K562 (cell line): ENCODE data around the gene POMZP3. TPM values are rescaled to one million over a fixed set of nuclear protein-coding genes. Genes with fewer than 3 reads are reported as not detected.
"Not testable (repeated sequence)": the region's sequence is repeated elsewhere in the genome, so short reads cannot be mapped to it uniquely, and the experiment has no call there.

ENCODE experiments used
- ATAC-seq: fragments of 200-7000 bp; cut with Tn5 transposase; 3 replicates; pipeline ENCODE4 v1.9.1; 2020; ENCODE audit warnings: moderate library complexity
- BruUV-seq: library from RNA; stranded (reverse); fragments of 400-500 nt; replicated peaks from 2 replicates; lab custom pipeline; 2021; lab: Mats Ljungman, UMichigan
- CTCF ChIA-PET: fragments of 300-600 bp; formaldehyde crosslinking; extraction: SDS; loops from one replicate; lab custom pipeline; 2021; ENCODE audit warnings: low intra/inter-chr PET ratio; lab: Yijun Ruan, JAX
- POLR2A ChIA-PET: fragments of 300-600, 350-650 bp; sonication (Branson Sonifier 250); formaldehyde crosslinking; extraction: SDS; loops from one replicate; lab custom pipeline; 2021; ENCODE audit warnings: antibody characterized with exemption, inconsistent platforms; lab: Yijun Ruan, JAX
- DNase-seq, 4 experiments: peaks; one replicate each; pipeline versions ENCODE4 v3.0.0 to v3.0.0-alpha.2; 2011 to 2018; ENCODE audit warnings: low spot score in 3 of 4, mixed read lengths in 3 of 4; ENCODE audit errors: extremely low read depth in 1 of 4
- FAIRE-seq: peaks from 2 replicates; lab custom pipeline; 2011; peaks lifted over from hg19 to GRCh38; lab: Jason Lieb, UNC
- H2AFZ ChIP-seq: 2 replicates; pipeline ENCODE4 v1.6.0; 2011; ENCODE audit warnings: low read depth, low read length, control low read depth, inconsistent platforms
- H3K27ac ChIP-seq: fragments of 200-600 bp; 3 replicates; pipeline ENCODE4 v1.8.0; 2011; ENCODE audit warnings: low read depth, mild to moderate bottlenecking, control low read depth, inconsistent platforms, low read length, moderate library complexity, mixed read lengths; ENCODE audit errors: extremely low read depth
- H3K27me3 ChIP-seq, 2 experiments: fragments of 300-600 bp in 1 of 2; 2 replicates in 1 of 2; 3 replicates in 1 of 2; pipeline versions ENCODE4 v1.6.0 to v1.8.0; 2011; ENCODE audit warnings: inconsistent platforms in 2 of 2, low read length in 2 of 2, mild to moderate bottlenecking in 1 of 2, mixed read lengths in 1 of 2, moderate library complexity in 1 of 2; ENCODE audit not compliant: control insufficient read depth in 2 of 2, insufficient read depth in 2 of 2
- H3K36me3 ChIP-seq: fragments of 300-600 bp; 3 replicates; pipeline ENCODE4 v1.8.0; 2011; ENCODE audit warnings: mild to moderate bottlenecking, low read length, inconsistent platforms; ENCODE audit not compliant: control insufficient read depth, insufficient read depth
- H3K4me1 ChIP-seq, 2 experiments: fragments of 200-600 bp in 1 of 2; replicated peaks in 1 of 2; 2 replicates in 1 of 2; 3 replicates in 1 of 2; pipeline versions ENCODE4 v1.5.1 to v1.8.0; 2011; ENCODE audit warnings: inconsistent platforms in 2 of 2, low read length in 2 of 2, mild to moderate bottlenecking in 1 of 2, mixed read lengths in 1 of 2, moderate library complexity in 1 of 2; ENCODE audit not compliant: control insufficient read depth in 2 of 2, insufficient read depth in 2 of 2
- H3K4me2 ChIP-seq: 2 replicates; pipeline ENCODE4 v1.6.1; 2011; ENCODE audit warnings: low read length, control low read depth, inconsistent platforms, mixed read lengths; ENCODE audit not compliant: insufficient read depth
- H3K4me3 ChIP-seq: fragments of 200-600 bp; sonication (generic), shearing (Covaris generic); 2 replicates; pipeline ENCODE4 v1.5.1; 2016; ENCODE audit warnings: control low read depth, inconsistent platforms
- H3K79me2 ChIP-seq: fragments of 200-600 bp; 3 replicates; pipeline ENCODE4 v1.8.0; 2011; ENCODE audit warnings: low read length, inconsistent platforms; ENCODE audit not compliant: control insufficient read depth, insufficient read depth
- H3K9ac ChIP-seq, 2 experiments: 2 replicates each; pipeline versions ENCODE4 v1.6.0 to v1.6.1; 2011; ENCODE audit warnings: low read depth in 2 of 2, low read length in 2 of 2, control low read depth in 1 of 2, inconsistent platforms in 1 of 2, mild to moderate bottlenecking in 1 of 2, mixed read lengths in 1 of 2; ENCODE audit not compliant: insufficient read depth in 1 of 2
- H3K9me1 ChIP-seq: one replicate; pipeline ENCODE4 v1.6.0; 2011; ENCODE audit warnings: inconsistent platforms, mild to moderate bottlenecking, low read length, moderate library complexity; ENCODE audit not compliant: control insufficient read depth, insufficient read depth
- H3K9me3 ChIP-seq: replicated peaks from 2 replicates; pipeline ENCODE4 v1.5.1; 2011; ENCODE audit warnings: low read depth, low read length, inconsistent platforms; ENCODE audit not compliant: control insufficient read depth, insufficient read depth
- H4K20me1 ChIP-seq: replicated peaks from 2 replicates; pipeline ENCODE4 v1.6.1; 2011; ENCODE audit warnings: low read length, inconsistent platforms, mixed read lengths; ENCODE audit not compliant: control insufficient read depth, insufficient read depth
- NFIC ChIP-seq: fragments of 450-650 bp; IDR thresholded peaks from 2 replicates; pipeline ENCODE4 v1.6.1; 2017; ENCODE audit warnings: mild to moderate bottlenecking, inconsistent platforms
- WGBS: fragments of 100-300 bp; shearing (Covaris generic); methylation state at CpG from one replicate; pipeline ENCODE4 v1.1.6; 2016; ENCODE audit warnings: low coverage, mixed read lengths; ENCODE audit not compliant: insufficient coverage; ENCODE audit errors: missing lambda C conversion rate; 5-methylcytosine and 5-hydroxymethylcytosine counted together
- in situ Hi-C: fragments of 300-500 bp; cut with MboI; formaldehyde crosslinking; loops from 4 replicates; pipeline ENCODE4 v1.15.0; 2018; ENCODE audit warnings: inconsistent platforms, mixed read lengths
- intact Hi-C: fragments of 100-400 bp; cut with micrococcal nuclease; formaldehyde crosslinking; loops from 2 replicates; pipeline ENCODE4 v1.14.2; 2022
- polyA plus RNA-seq, 8 experiments: library from polyadenylated mRNA; depleted of rRNA in 4 of 8; stranded (reverse) in 5 of 8; unstranded in 3 of 8; fragments of >200 nt; fragmentation: Nextera tagmentation in 2 of 8; fragmentation: Illumina TruSeq in 1 of 8; extraction: Ambion mirVana in 2 of 8; extraction: Trizol in 1 of 8; gene quantifications; 2 replicates each; pipeline versions ENCODE4 v1.2.1 to v1.2.3, GENCODE V29; 2011 to 2014; ENCODE audit warnings: inconsistent platforms in 1 of 8, missing spikeins in 1 of 8
- total RNA-seq, 7 experiments: library from RNA; depleted of rRNA in 6 of 7; stranded (reverse); fragments of >200 nt in 6 of 7; fragmentation: Illumina TruSeq in 2 of 7; extraction: Trizol in 2 of 7; gene quantifications; 2 replicates each; pipeline versions ENCODE4 v1.2.1 to v1.2.3, GENCODE V29; 2011 to 2021; ENCODE audit warnings: low replicate concordance in 1 of 7

The POMZP3 gene
- total and polyA plus RNA-seq, 9 of the 15 experiments (the other 6 are each of a cell fraction or from before 2014, with no cell fraction given) = 2.3 to 15.8 (median 4.0) TPM

DNA sequence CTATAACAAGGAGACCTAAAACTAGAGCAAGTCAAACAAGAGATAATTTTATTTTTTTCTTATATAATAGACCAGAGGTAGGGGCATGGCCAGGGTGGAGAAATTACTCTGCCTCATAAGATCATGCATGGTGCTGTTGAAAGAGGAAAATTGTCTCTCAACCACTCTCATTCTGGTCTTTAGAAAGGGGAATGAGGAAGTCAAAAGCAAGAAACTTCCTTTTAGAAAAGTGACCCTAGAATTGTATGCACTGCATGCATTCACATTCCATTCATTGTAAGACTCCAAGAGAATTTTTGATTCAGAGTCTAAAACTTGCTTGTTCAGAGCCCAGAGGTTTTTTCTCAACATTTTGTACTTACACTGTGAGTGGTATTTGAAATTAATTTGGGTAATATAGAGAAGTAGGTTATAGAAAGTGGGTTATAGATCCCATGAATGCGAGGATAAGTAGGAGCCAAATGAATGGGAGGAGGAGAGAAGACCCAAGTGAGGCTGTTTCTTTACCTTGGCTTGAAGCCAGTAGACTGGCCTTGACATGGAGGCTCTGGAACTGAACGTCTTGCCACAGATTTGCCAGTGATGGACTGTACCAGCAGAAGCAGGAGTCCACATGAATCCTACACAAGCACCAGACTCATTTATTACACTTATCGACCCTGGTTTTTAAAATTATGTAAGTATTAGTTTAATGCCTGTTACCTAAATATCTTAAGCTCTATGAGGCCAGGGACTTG, 51.0 kb downstream of the POMZP3 start:
- ATAC-seq, H4K20me1 ChIP-seq, DNase-seq, H3K4me2 ChIP-seq, H3K4me3 ChIP-seq, in situ Hi-C loops, H2AFZ ChIP-seq, H3K27me3 ChIP-seq, BruUV-seq, H3K9me1 ChIP-seq, POLR2A ChIA-PET, H3K9ac ChIP-seq, FAIRE-seq, H3K9me3 ChIP-seq, H3K27ac ChIP-seq, intact Hi-C loops, H3K4me1 ChIP-seq, CTCF ChIA-PET: not testable (repeated sequence)
- WGBS = 70% methylated on average over 3 of the region's 3 CpGs
- TF ChIP-seq NFIC = peak; percentile 68
- Histone ChIP-seq H3K79me2 (peaks cover 13% of the 10 kb centered on the region), H3K36me3 (peaks cover 14% of the 10 kb centered on the region; the same call in 2 of the 3 replicates)

DNA sequence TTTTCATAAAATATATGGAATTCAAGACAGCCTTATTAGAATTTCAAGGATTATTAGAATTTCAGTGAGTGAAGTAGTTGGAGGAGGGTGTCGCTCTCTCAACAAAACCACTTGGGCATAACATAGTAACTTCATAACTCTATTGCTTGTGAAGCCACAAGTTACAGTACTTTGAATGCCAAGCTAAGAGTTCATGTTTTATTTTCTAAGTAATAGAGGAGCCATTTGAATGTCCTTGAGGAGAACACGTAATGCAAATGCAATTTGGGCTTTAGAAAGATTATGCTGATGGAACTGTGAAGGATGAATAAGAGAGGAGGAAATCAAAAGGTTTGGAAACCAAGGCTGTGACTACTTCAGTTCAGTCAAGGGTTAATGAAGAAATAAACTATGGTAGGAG, 51.6 kb downstream of the POMZP3 start:
- intact Hi-C loops, in situ Hi-C loops: not testable (repeated sequence)
- WGBS = 91% methylated on average over 1 of the region's 2 CpGs

DNA sequence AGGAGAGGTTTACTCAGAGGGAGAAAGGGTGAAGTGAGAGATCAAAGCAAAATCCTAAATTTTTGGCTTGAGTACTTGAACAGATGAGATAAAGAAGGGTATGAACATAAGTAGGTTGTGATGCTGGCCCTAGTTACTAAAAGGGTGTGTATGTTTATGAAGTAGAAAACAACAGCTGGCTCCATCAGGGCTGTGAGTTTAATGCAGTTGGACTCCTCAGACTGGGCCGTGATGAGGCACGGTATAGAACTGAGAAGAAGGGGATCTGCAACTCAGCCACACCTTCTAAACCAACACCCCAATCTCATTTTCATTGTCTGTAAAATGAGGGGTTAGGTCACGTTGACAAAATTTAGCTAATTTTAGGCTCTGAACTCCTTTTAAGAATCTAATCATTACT, 54.8 kb downstream of the POMZP3 start:
- CTCF ChIA-PET, H3K4me2 ChIP-seq, H2AFZ ChIP-seq, H3K4me1 ChIP-seq, H4K20me1 ChIP-seq, H3K9me3 ChIP-seq, H3K4me3 ChIP-seq, in situ Hi-C loops, H3K27ac ChIP-seq, BruUV-seq, intact Hi-C loops, FAIRE-seq, H3K27me3 ChIP-seq, H3K9me1 ChIP-seq, H3K9ac ChIP-seq, DNase-seq, POLR2A ChIA-PET: not testable (repeated sequence)
- WGBS = 79% methylated on average over 3 of the region's 3 CpGs
- peaks cover 26% of the 10 kb centered on the region for H3K36me3 ChIP-seq
- ATAC-seq = peak; percentile 51
- H3K79me2 ChIP-seq = peaks cover 23% of the 10 kb centered on the region

More for the DNA sequence above, 51.6 kb downstream of the POMZP3 start:
- H3K9me1 ChIP-seq, H3K27me3 ChIP-seq, H3K4me1 ChIP-seq, POLR2A ChIA-PET, CTCF ChIA-PET, H3K27ac ChIP-seq, H3K4me2 ChIP-seq, H3K4me3 ChIP-seq, H3K9ac ChIP-seq, H2AFZ ChIP-seq, BruUV-seq, FAIRE-seq, H4K20me1 ChIP-seq, DNase-seq, ATAC-seq, H3K9me3 ChIP-seq: not testable (repeated sequence)
- H3K36me3 ChIP-seq = peaks cover 18% of the 10 kb centered on the region
- peaks cover 13% of the 10 kb centered on the region for H3K79me2 ChIP-seq
